ENCODE measurements around the gene SRXN1. TPM values are rescaled to one million over a fixed set of nuclear protein-coding genes. Genes with fewer than 3 reads are reported as not detected.

Gene SRXN1
- total and polyA plus RNA-seq, 8 donors, result 4.5 to 10.5 (median 7.6) TPM

GRCh38 chr20:623021-623420 is 30.0 kb downstream of the SRXN1 start:
- Histone ChIP-seq H3K4me1 (no peaks in the 10 kb centered on the region), H3K9me3 (peaks cover 0 to 3% (median 0%) of the 10 kb centered on the region in 4 donors), H3K27ac (no peak overlapping the region), H3K4me3 (no peak overlapping the region), H3K36me3 (no peaks in the 10 kb centered on the region), H3K27me3 (peaks cover 0 to 4% (median 0%) of the 10 kb centered on the region in 4 donors)
- DNase-seq (no peak), FAIRE-seq (no peak), ATAC-seq (no peak)
- intact Hi-C loops (cut with DNase I), result no loop called here
- TF ChIP-seq CTCF (IDR thresholded peaks at IDR 0.05), result no peak
- WGBS, 2 donors, result 16 to 24% methylated on average over 4 of the region's 4 CpGs

GRCh38 chr20:622161-622560 is 30.8 kb downstream of the SRXN1 start:
- FAIRE-seq, result no peak
- H3K9me3 ChIP-seq, result peaks cover 0 to 4% (median 0%) of the 10 kb centered on the region in 4 donors
- ATAC-seq, result no peak
- no peaks in the 10 kb centered on the region for H3K36me3 ChIP-seq
- H3K27ac ChIP-seq, result no peak overlapping the region
- no peak for DNase-seq
- no peak for TF ChIP-seq CTCF (IDR thresholded peaks at IDR 0.05)
- intact Hi-C loops (cut with DNase I), result no loop called here
- no peak overlapping the region for H3K4me3 ChIP-seq
- peaks cover 0 to 9% (median 0%) of the 10 kb centered on the region in 4 donors for H3K27me3 ChIP-seq
- no peaks in the 10 kb centered on the region for H3K4me1 ChIP-seq
- WGBS, 2 donors, result 55 to 64% methylated on average over 7 of the region's 7 CpGs

- no peak for TF ChIP-seq CTCF (IDR thresholded peaks at IDR 0.05)
- Histone ChIP-seq H3K4me3 (no peak overlapping the region), H3K27me3 (peaks cover 0 to 9% (median 0%) of the 10 kb centered on the region in 4 donors), H3K4me1 (no peaks in the 10 kb centered on the region), H3K36me3 (no peaks in the 10 kb centered on the region), H3K27ac (no peak overlapping the region), H3K9me3 (peaks cover 0 to 4% (median 0%) of the 10 kb centered on the region in 4 donors)
- intact Hi-C loops (cut with DNase I), result no loop called here
- DNase-seq (no peak), FAIRE-seq (no peak), ATAC-seq (no peak)
- WGBS, 2 donors, result 34 to 45% methylated on average over 5 of the region's 5 CpGs
These were observed 31.8 kb downstream of the SRXN1 start for GRCh38 chr20:621125-621756.

- DNase-seq (no peak), ATAC-seq (no peak), FAIRE-seq (no peak)
- Histone ChIP-seq H3K27ac (no peak overlapping the region), H3K4me1 (no peaks in the 10 kb centered on the region), H3K4me3 (no peak overlapping the region), H3K27me3 (peaks cover 0 to 9% (median 0%) of the 10 kb centered on the region in 4 donors), H3K9me3 (peaks cover 0 to 4% (median 0%) of the 10 kb centered on the region in 4 donors), H3K36me3 (no peaks in the 10 kb centered on the region)
- 57 to 58% methylated on average over 7 of the region's 7 CpGs for WGBS, 2 donors
- TF ChIP-seq CTCF (IDR thresholded peaks at IDR 0.05), result no peak
- intact Hi-C loops (cut with DNase I), result no loop called here
These were observed 32.8 kb downstream of the SRXN1 start for GRCh38 chr20:620246-620645.

GRCh38 chr20:618980-619379 is 34.0 kb downstream of the SRXN1 start:
- no peak overlapping the region for H3K4me3 ChIP-seq
- ATAC-seq (no peak), FAIRE-seq (no peak), DNase-seq (no peak)
- TF ChIP-seq CTCF (IDR thresholded peaks at IDR 0.05), result no peak
- no peaks in the 10 kb centered on the region for H3K4me1 ChIP-seq
- intact Hi-C loops (cut with DNase I), result no loop called here
- H3K36me3 ChIP-seq, result no peaks in the 10 kb centered on the region
- 39 to 44% methylated on average over 5 of the region's 5 CpGs for WGBS, 2 donors
- peaks cover 0 to 9% (median 0%) of the 10 kb centered on the region in 4 donors for H3K27me3 ChIP-seq
- peaks cover 0 to 4% (median 0%) of the 10 kb centered on the region in 4 donors for H3K9me3 ChIP-seq
- no peak overlapping the region for H3K27ac ChIP-seq
